ENCODE measurements around the gene NUMBL. TPM values are rescaled to one million over a fixed set of nuclear protein-coding genes. Genes with fewer than 3 reads are reported as not detected.

The NUMBL gene
- total RNA-seq, 1 experiment from 2014 or later: 41.7 TPM

- no peak for ATAC-seq
- Histone ChIP-seq H2AFZ (ENCODE audit: low read depth, low read length, poor library complexity, severe bottlenecking) (no peak overlapping the region), H3K36me3 (ENCODE audit: control insufficient read depth in 1 of 2, insufficient read depth in 2 of 2, low read length in 2 of 2) (peaks cover 8 to 24% of the 10 kb centered on the region in 2 experiments; a peak in 3 of 4 replicates), H3K4me3 (replicated peaks in 1 of 2; ENCODE audit: low read depth in 1 of 2, low read length in 2 of 2) (peak overlapping the region; percentile 73 to 80), H3K4me1 (ENCODE audit: control insufficient read depth in 1 of 2, insufficient read depth in 2 of 2, low read length in 2 of 2) (peaks cover 12 to 26% of the 10 kb centered on the region in 2 experiments; a peak in 3 of 4 replicates), H3K9me3 (ENCODE audit: control insufficient read depth in 1 of 2, insufficient read depth in 1 of 2, low read depth in 1 of 2, low read length in 2 of 2) (no peaks in the 10 kb centered on the region), H3K79me2 (ENCODE audit: insufficient read depth, low read length) (peaks cover 29% of the 10 kb centered on the region), H3K4me2 (ENCODE audit: low read length) (peak overlapping the region; percentile 98), H3K9ac (ENCODE audit: low read length) (peak overlapping the region; percentile 92), H3K27me3 (ENCODE audit: insufficient read depth, low read length) (no peaks in the 10 kb centered on the region), H3K9me2 (ENCODE audit: insufficient read depth) (no peaks in the 10 kb centered on the region), H3K27ac (ENCODE audit: low read depth, low read length) (peak overlapping the region; percentile 62; the same call in 1 of the 2 replicates), H4K20me1 (ENCODE audit: insufficient read depth) (no peaks in the 10 kb centered on the region)
- CTCF ChIA-PET: no interaction called here
- RAD21 ChIA-PET (ENCODE audit: low non-redundant PET in 1 of 2, low total read pairs in 2 of 2, uncharacterized antibody in 2 of 2, unreplicated experiment in 2 of 2): no interaction called here
- DNase-seq (ENCODE audit: low read depth, low spot score): no peak
- intact Hi-C loops (cut with micrococcal nuclease): no loop called here
- TF ChIP-seq CEBPB (IDR thresholded peaks at IDR 0.05; ENCODE audit: low read depth) (no peak), TCF7L2 (IDR thresholded peaks at IDR 0.05; ENCODE audit: borderline replicate concordance, extremely low read depth, insufficient read depth, insufficient read length) (no peak), EZH2phosphoT487 (IDR thresholded peaks at IDR 0.05; ENCODE audit: borderline replicate concordance) (no peak), FOSL1 (IDR thresholded peaks at IDR 0.05; ENCODE audit: low read depth) (no peak), CTCF (IDR thresholded peaks at IDR 0.05 in 2 of 3, conservative IDR thresholded peaks at IDR 0.05 in 1 of 3; ENCODE audit: borderline replicate concordance in 1 of 3, insufficient read depth in 1 of 3, low read depth in 2 of 3, low read length in 2 of 3) (no peak), ELF1 (IDR thresholded peaks at IDR 0.05; ENCODE audit: borderline replicate concordance, low read depth) (no peak), EGR1 (IDR thresholded peaks at IDR 0.05; ENCODE audit: low read depth) (no peak), ZNF274 (IDR thresholded peaks at IDR 0.05; ENCODE audit: low read depth, low read length) (no peak), REST (IDR thresholded peaks at IDR 0.05; ENCODE audit: low read depth) (no peak), CBX3 (IDR thresholded peaks at IDR 0.05; ENCODE audit: low read depth) (no peak), POLR2A (IDR thresholded peaks at IDR 0.05; ENCODE audit: borderline replicate concordance, extremely low read depth, insufficient read depth, insufficient read length) (no peak), MAX (IDR thresholded peaks at IDR 0.05) (no peak), ZFX (IDR thresholded peaks at IDR 0.05) (no peak), SRF (IDR thresholded peaks at IDR 0.05; ENCODE audit: low read depth) (no peak), JUND (IDR thresholded peaks at IDR 0.05) (no peak), YY1 (IDR thresholded peaks at IDR 0.05; ENCODE audit: extremely low read depth, insufficient replicate concordance, low read depth, low read length) (no peak), SIN3A (IDR thresholded peaks at IDR 0.05; ENCODE audit: low read depth) (no peak), EZH2 (IDR thresholded peaks at IDR 0.05) (no peak), RAD21 (IDR thresholded peaks at IDR 0.05; ENCODE audit: low read depth) (no peak)
- TF ChIP-seq, protein P1, sequence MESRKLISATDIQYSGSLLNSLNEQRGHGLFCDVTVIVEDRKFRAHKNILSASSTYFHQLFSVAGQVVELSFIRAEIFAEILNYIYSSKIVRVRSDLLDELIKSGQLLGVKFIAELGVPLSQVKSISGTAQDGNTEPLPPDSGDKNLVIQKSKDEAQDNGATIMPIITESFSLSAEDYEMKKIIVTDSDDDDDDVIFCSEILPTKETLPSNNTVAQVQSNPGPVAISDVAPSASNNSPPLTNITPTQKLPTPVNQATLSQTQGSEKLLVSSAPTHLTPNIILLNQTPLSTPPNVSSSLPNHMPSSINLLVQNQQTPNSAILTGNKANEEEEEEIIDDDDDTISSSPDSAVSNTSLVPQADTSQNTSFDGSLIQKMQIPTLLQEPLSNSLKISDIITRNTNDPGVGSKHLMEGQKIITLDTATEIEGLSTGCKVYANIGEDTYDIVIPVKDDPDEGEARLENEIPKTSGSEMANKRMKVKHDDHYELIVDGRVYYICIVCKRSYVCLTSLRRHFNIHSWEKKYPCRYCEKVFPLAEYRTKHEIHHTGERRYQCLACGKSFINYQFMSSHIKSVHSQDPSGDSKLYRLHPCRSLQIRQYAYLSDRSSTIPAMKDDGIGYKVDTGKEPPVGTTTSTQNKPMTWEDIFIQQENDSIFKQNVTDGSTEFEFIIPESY (IDR thresholded peaks at IDR 0.05; ENCODE audit: extremely low read depth, insufficient replicate concordance, low read length): no peak
- POLR2A ChIA-PET: no interaction called here
- no TSS peak for BruUV-seq (replicated peaks)
Measured at GRCh38 chr19:40689339-40690049, 957 bp downstream of the NUMBL start.

All from HCT116 (cell line).